ENCODE data around the gene MAP7D2.

Gene MAP7D2

GRCh38 chrX:19968276-19968675 is 148.4 kb downstream of the MAP7D2 start:
- no peak for DNase-seq (ENCODE audit: low spot score)

GRCh38 chrX:19966056-19966455 is 150.7 kb downstream of the MAP7D2 start:
- DNase-seq (ENCODE audit: low spot score): no peak

- DNase-seq (ENCODE audit: low spot score): no peak
These were observed 152.5 kb downstream of the MAP7D2 start for GRCh38 chrX:19964017-19964710.

- DNase-seq (ENCODE audit: low spot score): no peak
These were observed 155.8 kb downstream of the MAP7D2 start for GRCh38 chrX:19960913-19961312.

- peak; percentile 38 for DNase-seq (ENCODE audit: low spot score)
These were observed 157.9 kb downstream of the MAP7D2 start for GRCh38 chrX:19958552-19959486.

- DNase-seq (ENCODE audit: low spot score): no peak
These were observed 159.8 kb downstream of the MAP7D2 start for GRCh38 chrX:19956923-19957322.
